ENCODE data around the gene GTPBP1. TPM values are rescaled to one million over a fixed set of nuclear protein-coding genes. Genes with fewer than 3 reads are reported as not detected.

GTPBP1 gene
- total and polyA plus RNA-seq, 2 of the 13 experiments (the other 11 are each of a cell fraction or from before 2014, with no cell fraction given) = 22.3 to 27.0 TPM

- TF ChIP-seq KMT2A (CRISPR knock-in tag; IDR thresholded peaks at IDR 0.05) (peak; percentile 98), MTF1 (CRISPR knock-in tag; IDR thresholded peaks at IDR 0.05) (peak; percentile 88; the same call in 1 of the 2 replicates), TBX2 (CRISPR knock-in tag; IDR thresholded peaks at IDR 0.05; ENCODE audit: borderline replicate concordance) (peak; percentile 91), ZNF234 (CRISPR knock-in tag; conservative IDR thresholded peaks at IDR 0.05) (no peak), TCF12 (IDR thresholded peaks at IDR 0.05) (no peak), TCF12 (CRISPR knock-in tag; IDR thresholded peaks at IDR 0.05) (0 out of 2 replicates have a peak, but pooled peaks have one; percentile 63), TRIM24 (CRISPR knock-in tag; IDR thresholded peaks at IDR 0.05) (no peak), ZNF660 (CRISPR knock-in tag; IDR thresholded peaks at IDR 0.05; ENCODE audit: borderline replicate concordance, low read depth) (no peak), CERS6 (CRISPR knock-in tag; IDR thresholded peaks at IDR 0.05) (no peak), RELA (CRISPR knock-in tag; IDR thresholded peaks at IDR 0.05) (peak; percentile 63; the same call in 1 of the 2 replicates), ZNF44 (CRISPR knock-in tag; IDR thresholded peaks at IDR 0.05) (peak; percentile 91; the same call in 1 of the 2 replicates), DNMT1 (CRISPR knock-in tag; IDR thresholded peaks at IDR 0.05) (peak; percentile 83), MEIS1 (CRISPR knock-in tag; IDR thresholded peaks at IDR 0.05; ENCODE audit: borderline replicate concordance) (peak; percentile 54; the same call in 1 of the 2 replicates), ZNF253 (CRISPR knock-in tag; IDR thresholded peaks at IDR 0.05; ENCODE audit: borderline replicate concordance) (peak; percentile 76; the same call in 1 of the 2 replicates), SAP130 (CRISPR knock-in tag; IDR thresholded peaks at IDR 0.05; ENCODE audit: low read depth) (peak; percentile 96), ATF5 (CRISPR knock-in tag; IDR thresholded peaks at IDR 0.05; ENCODE audit: low read depth) (no peak), NBN (conservative IDR thresholded peaks at IDR 0.05) (no peak), BCLAF1 (IDR thresholded peaks at IDR 0.05) (no peak), ATF7-NPFF (CRISPR knock-in tag; IDR thresholded peaks at IDR 0.05; ENCODE audit: low read depth) (peak; percentile 81; the same call in 1 of the 2 replicates), ZNF101 (CRISPR knock-in tag; IDR thresholded peaks at IDR 0.05; ENCODE audit: borderline replicate concordance, low read depth) (no peak), ZNF761 (CRISPR knock-in tag; conservative IDR thresholded peaks at IDR 0.05) (no peak; the same call in 1 of the 2 replicates), MED8 (CRISPR knock-in tag; IDR thresholded peaks at IDR 0.05; ENCODE audit: insufficient replicate concordance) (peak; percentile 85), ZSCAN21 (CRISPR knock-in tag; IDR thresholded peaks at IDR 0.05; ENCODE audit: borderline replicate concordance) (peak; percentile 84; the same call in 1 of the 2 replicates), SP140L (CRISPR knock-in tag; IDR thresholded peaks at IDR 0.05; ENCODE audit: borderline replicate concordance) (no peak), BHLHE40 (IDR thresholded peaks at IDR 0.05; ENCODE audit: low read length) (peak; percentile 22; the same call in 1 of the 2 replicates)
Observed at GRCh38 chr22:38681582-38682335, 24.0 kb upstream of the GTPBP1 start, which contains the start of gene TOMM22 (continued).
